Body of pancreas (tissue), 4 donors: ENCODE measurements around the gene CHST14. TPM values are rescaled to one million over a fixed set of nuclear protein-coding genes. Genes with fewer than 3 reads are reported as not detected.

Experiments
- ATAC-seq: fragments of 150-250 bp; one replicate; pipeline ENCODE4 v1.9.1; 2016
- DNase-seq, 4 donors: peaks; one replicate each; pipeline ENCODE4 v3.0.0-alpha.2; 2019
- H3K27ac ChIP-seq, 4 donors: fragments of 200-600 bp; sonication (generic); 1 replicate in 3 of 4; 2 replicates in 1 of 4; pipeline versions ENCODE4 v1.5.1 to v1.6.1; 2016 to 2019; ENCODE audit warnings: mild to moderate bottlenecking in 1 of 4, mixed read lengths in 1 of 4, moderate library complexity in 1 of 4
- H3K27me3 ChIP-seq, 2 donors: fragments of 200-600 bp; sonication (generic); one replicate each; pipeline ENCODE4 v1.6.0; 2016; ENCODE audit warnings: mild to moderate bottlenecking in 1 of 2
- H3K36me3 ChIP-seq, 2 donors: fragments of 200-600 bp; sonication (generic); replicated peaks in 1 of 2; 2 replicates each; pipeline ENCODE4 v1.5.1; 2016; ENCODE audit warnings: low read depth in 2 of 2; ENCODE audit not compliant: insufficient read depth in 1 of 2
- H3K4me1 ChIP-seq: fragments of 200-600 bp; sonication (generic); one replicate; pipeline ENCODE4 v1.6.0; 2016
- H3K4me3 ChIP-seq, 2 donors: fragments of 200-600 bp; sonication (generic); 1 replicate in 1 of 2; 2 replicates in 1 of 2; pipeline ENCODE4 v1.5.1; 2016 to 2019
- H3K9me3 ChIP-seq, 3 donors: fragments of 200-600 bp; sonication (generic); 1 replicate in 2 of 3; 2 replicates in 1 of 3; pipeline ENCODE4 v1.5.1; 2016
- CTCF ChIP-seq, 7 experiments: fragments of 450-650 bp in 4 of 7; fragments of 200-600 bp in 3 of 7; sonication (generic) in 3 of 7; IDR thresholded peaks; one replicate each; pipeline ENCODE4 v1.5.1; 2016 to 2019; ENCODE audit warnings: antibody characterized with exemption in 7 of 7
- POLR2A ChIP-seq, 3 donors: fragments of 450-650 bp; IDR thresholded peaks; one replicate each; pipeline ENCODE4 v1.6.1; 2016; ENCODE audit warnings: antibody characterized with exemption in 3 of 3, mild to moderate bottlenecking in 2 of 3
- WGBS, 2 donors: methylation state at CpG; one replicate each; pipeline ENCODE4 v1.1.5; 2017; 5-methylcytosine and 5-hydroxymethylcytosine counted together
- intact Hi-C: fragments of 100-400 bp; cut with DNase I; formaldehyde crosslinking; loops from one replicate; pipeline ENCODE4 v1.15.1; 2023
- total RNA-seq, 2 donors: library from RNA; depleted of rRNA; stranded (reverse); fragments of >200 nt; gene quantifications; one replicate each; pipeline ENCODE4 v1.1.0, GENCODE V29; 2016

The CHST14 gene
- total RNA-seq, 2 donors from 2014 or later = 4.7 to 8.6 TPM

- ATAC-seq = peak; percentile 88
Observed at GRCh38 chr15:40440743-40441564, 29.8 kb upstream of the CHST14 start, which contains the start of gene BAHD1. BAHD1 (plus strand) TSS chr15:40440953; CDS start chr15:40458465, 17,512 bp downstream.

GRCh38 chr15:40441565-40442531 lies 28.9 kb upstream of the CHST14 start:
- TF ChIP-seq POLR2A (IDR thresholded peaks at IDR 0.05) = no peak
- TF ChIP-seq CTCF (IDR thresholded peaks at IDR 0.05) = no peak
- ATAC-seq = peak; percentile 6
- intact Hi-C loops = no loop called here

More at GRCh38 chr15:40440743-40441564, 29.8 kb upstream of the CHST14 start, which contains the start of gene BAHD1:
- TF ChIP-seq POLR2A (IDR thresholded peaks at IDR 0.05) (peak; percentile 15 to 55 (median 39)), CTCF (IDR thresholded peaks at IDR 0.05) (no peak)
- Histone ChIP-seq H3K36me3 (no peaks in the 10 kb centered on the region), H3K27me3 (no peaks in the 10 kb centered on the region), H3K4me3 (peak within 1 kb of the TSS; percentile 80 to 93), H3K9me3 (no peaks in the 10 kb centered on the region), H3K4me1 (peaks cover 65% of the 10 kb centered on the region), H3K27ac (peak within 1 kb of the TSS; percentile 71 to 87 (median 84))
- intact Hi-C loops = no loop called here
- WGBS, 2 donors = 1% methylated on average over 97 of the region's 119 CpGs; no CpG with 5 or more reads in 1 of the 2 donors
- peak; percentile 96 to 97 (median 96) for DNase-seq

GRCh38 chr15:40443255-40443654 lies 27.5 kb upstream of the CHST14 start:
- no peak overlapping the region for H3K27ac ChIP-seq
- no peaks in the 10 kb centered on the region for H3K9me3 ChIP-seq
- intact Hi-C loops = no loop called here
- no peak for TF ChIP-seq CTCF (IDR thresholded peaks at IDR 0.05)
- TF ChIP-seq POLR2A (IDR thresholded peaks at IDR 0.05) = no peak
- H3K4me1 ChIP-seq = peaks cover 54% of the 10 kb centered on the region
- no peaks in the 10 kb centered on the region for H3K27me3 ChIP-seq
- H3K36me3 ChIP-seq = no peaks in the 10 kb centered on the region
- DNase-seq (no peak), ATAC-seq (no peak)
- WGBS, 2 donors = 54 to 59% methylated on average over 4 of the region's 4 CpGs
- H3K4me3 ChIP-seq = no peak overlapping the region

More at GRCh38 chr15:40441565-40442531, 28.9 kb upstream of the CHST14 start:
- peak overlapping the region; percentile 71 to 87 (median 84) for H3K27ac ChIP-seq
- H3K9me3 ChIP-seq = no peaks in the 10 kb centered on the region
- no peaks in the 10 kb centered on the region for H3K36me3 ChIP-seq
- peak in 3 of 4 donors; percentile 19 to 39 (median 36) for DNase-seq
- no peaks in the 10 kb centered on the region for H3K27me3 ChIP-seq
- H3K4me3 ChIP-seq = peak overlapping the region; percentile 62 to 80
- H3K4me1 ChIP-seq = peaks cover 56% of the 10 kb centered on the region
- WGBS, 2 donors = 0% methylated on average over 12 to 95 of the region's 119 CpGs

- 74 to 77% methylated on average over 3 of the region's 3 CpGs for WGBS, 2 donors
- Histone ChIP-seq H3K36me3 (no peaks in the 10 kb centered on the region), H3K27me3 (no peaks in the 10 kb centered on the region), H3K4me1 (peaks cover 48% of the 10 kb centered on the region), H3K27ac (no peak overlapping the region), H3K9me3 (no peaks in the 10 kb centered on the region), H3K4me3 (no peak overlapping the region)
- TF ChIP-seq POLR2A (IDR thresholded peaks at IDR 0.05) (no peak), CTCF (IDR thresholded peaks at IDR 0.05) (no peak)
- no peak for ATAC-seq
- DNase-seq = no peak
- intact Hi-C loops = no loop called here
Observed at GRCh38 chr15:40443846-40444245, 26.9 kb upstream of the CHST14 start.
